WTC11 (cell line): ENCODE data around the gene KRR1. TPM values are rescaled to one million over a fixed set of nuclear protein-coding genes. Genes with fewer than 3 reads are reported as not detected.

Experiments used
- ATAC-seq: fragments of 200-7000 bp; cut with Tn5 transposase; 2 replicates; pipeline ENCODE4 v1.10.0; 2021; ENCODE audit warnings: mild to moderate bottlenecking, moderate library complexity
- CTCF ChIA-PET: fragments of 300-600 bp; sonication (Branson Sonifier 250); formaldehyde crosslinking; loops from one replicate; lab custom pipeline; 2021; ENCODE audit warnings: antibody characterized with exemption; lab: Charles Lee
- POLR2A ChIA-PET: fragments of 350-600 bp; sonication (Branson Sonifier 250); formaldehyde crosslinking; loops from one replicate; lab custom pipeline; 2021; ENCODE audit warnings: antibody characterized with exemption; lab: Charles Lee
- DNase-seq: peaks from one replicate; pipeline ENCODE4 v3.0.0; 2021; ENCODE audit warnings: low spot score
- H3K27ac Mint-ChIP-seq: 2 replicates; pipeline ENCODE4 v1.8.0; 2021; ENCODE audit warnings: mixed read lengths
- H3K27me3 Mint-ChIP-seq: 2 replicates; pipeline ENCODE4 v1.8.0; 2021; ENCODE audit warnings: low read depth, mild to moderate bottlenecking, moderate library complexity, mixed read lengths
- H3K36me3 Mint-ChIP-seq: 2 replicates; pipeline ENCODE4 v1.8.0; 2021; ENCODE audit warnings: mixed read lengths
- H3K4me1 Mint-ChIP-seq: 2 replicates; pipeline ENCODE4 v1.8.0; 2022; ENCODE audit warnings: mixed read lengths
- H3K4me3 Mint-ChIP-seq: 2 replicates; pipeline ENCODE4 v1.8.0; 2021; ENCODE audit warnings: mild to moderate bottlenecking, moderate library complexity, mixed read lengths
- H3K9me3 Mint-ChIP-seq: 2 replicates; pipeline ENCODE4 v1.8.0; 2021; ENCODE audit warnings: mixed read lengths
- ATF1 ChIP-seq: sonication (generic); formaldehyde crosslinking; IDR thresholded peaks from 2 replicates; pipeline ENCODE4 v1.8.1; 2023; ENCODE audit warnings: mild to moderate bottlenecking, moderate library complexity, missing genetic modification reagents
- ELF4 ChIP-seq: sonication (generic); formaldehyde crosslinking; IDR thresholded peaks from 2 replicates; pipeline ENCODE4 v1.8.1; 2022; ENCODE audit warnings: low read depth, mild to moderate bottlenecking, moderate library complexity, missing genetic modification reagents
- FOXJ3 ChIP-seq: sonication (generic); formaldehyde crosslinking; IDR thresholded peaks from 2 replicates; pipeline ENCODE4 v1.9.0; 2021; ENCODE audit warnings: missing genetic modification reagents, mild to moderate bottlenecking, borderline replicate concordance
- GTF2I ChIP-seq: fragments of 250-450 bp; sonication (Bioruptor Pico); conservative IDR thresholded peaks from 2 replicates; pipeline ENCODE4 v1.4.0; 2021; ENCODE audit warnings: mild to moderate bottlenecking
- HMGA2 ChIP-seq: fragments of 250-450 bp; sonication (Bioruptor Pico); IDR thresholded peaks from 2 replicates; pipeline ENCODE4 v1.4.0; 2021; ENCODE audit warnings: mild to moderate bottlenecking, moderate library complexity
- JUN ChIP-seq: sonication (generic); formaldehyde crosslinking; IDR thresholded peaks from 2 replicates; pipeline ENCODE4 v1.8.0; 2023; ENCODE audit warnings: mild to moderate bottlenecking, missing genetic modification reagents
- NFATC4 ChIP-seq: fragments of 250-450 bp; sonication (Bioruptor Pico); IDR thresholded peaks from 2 replicates; pipeline ENCODE4 v1.9.0; 2021; ENCODE audit warnings: mild to moderate bottlenecking
- NFYB ChIP-seq: sonication (generic); formaldehyde crosslinking; conservative IDR thresholded peaks from 2 replicates; pipeline ENCODE4 v1.8.0; 2022; ENCODE audit warnings: low read depth, missing genetic modification reagents
- NR3C1 ChIP-seq: sonication (generic); formaldehyde crosslinking; conservative IDR thresholded peaks from 2 replicates; pipeline ENCODE4 v1.8.1; 2023; ENCODE audit warnings: low read depth, mild to moderate bottlenecking, missing genetic modification reagents
- SOX15 ChIP-seq: fragments of 250-450 bp; sonication (Bioruptor Pico); IDR thresholded peaks from 2 replicates; pipeline ENCODE4 v1.9.0; 2021; ENCODE audit warnings: mild to moderate bottlenecking
- TEAD1 ChIP-seq: sonication (generic); formaldehyde crosslinking; IDR thresholded peaks from 2 replicates; pipeline ENCODE4 v1.8.0; 2022; ENCODE audit warnings: mild to moderate bottlenecking, missing genetic modification reagents
- ZBTB21 ChIP-seq: sonication (generic); formaldehyde crosslinking; IDR thresholded peaks from 2 replicates; pipeline ENCODE4 v1.8.1; 2023; ENCODE audit warnings: mild to moderate bottlenecking, missing genetic modification reagents, borderline replicate concordance
- ZNF396 ChIP-seq: fragments of 250-450 bp; sonication (Bioruptor Pico); IDR thresholded peaks from 2 replicates; pipeline ENCODE4 v1.8.0; 2021; ENCODE audit warnings: mild to moderate bottlenecking, moderate library complexity, borderline replicate concordance
- ZNF423 ChIP-seq: fragments of 250-450 bp; sonication (Bioruptor Pico); IDR thresholded peaks from 2 replicates; pipeline ENCODE4 v2.1.2; 2022; ENCODE audit warnings: mild to moderate bottlenecking, moderate library complexity
- total RNA-seq: library from RNA; stranded (reverse); gene quantifications from 3 replicates; pipeline ENCODE4 v1.2.3, GENCODE V29; 2021
- TF ChIP-seq, protein P1 (sequence below): sonication (generic); formaldehyde crosslinking; IDR thresholded peaks from 2 replicates; pipeline ENCODE4 v1.8.1; 2023; ENCODE audit warnings: mild to moderate bottlenecking, missing genetic modification reagents, moderate library complexity
- TF ChIP-seq, protein P2 (sequence below): sonication (generic); formaldehyde crosslinking; IDR thresholded peaks from 2 replicates; pipeline ENCODE4 v1.8.0; 2022; ENCODE audit warnings: mild to moderate bottlenecking, missing genetic modification reagents
- TF ChIP-seq, protein P3 (sequence below): sonication (generic); formaldehyde crosslinking; conservative IDR thresholded peaks from 2 replicates; pipeline ENCODE4 v1.8.1; 2023; ENCODE audit warnings: mild to moderate bottlenecking, low read depth, missing genetic modification reagents, moderate library complexity
- TF ChIP-seq, protein P4 (sequence below): sonication (generic); formaldehyde crosslinking; IDR thresholded peaks from 2 replicates; pipeline ENCODE4 v1.8.0; 2022; ENCODE audit warnings: mild to moderate bottlenecking, missing genetic modification reagents
- TF ChIP-seq, protein P5 (sequence below): sonication (generic); formaldehyde crosslinking; IDR thresholded peaks from 2 replicates; pipeline ENCODE4 v1.8.1; 2023; ENCODE audit warnings: mild to moderate bottlenecking, moderate library complexity, missing genetic modification reagents
- TF ChIP-seq, protein P6 (sequence below): fragments of 200-600 bp; IDR thresholded peaks from 2 replicates; pipeline ENCODE4 v1.8.0; 2022; ENCODE audit warnings: antibody characterized with exemption
- TF ChIP-seq, protein P7 (sequence below): sonication (generic); formaldehyde crosslinking; conservative IDR thresholded peaks from 2 replicates; pipeline ENCODE4 v1.8.1; 2022; ENCODE audit warnings: mild to moderate bottlenecking, missing genetic modification reagents

The KRR1 gene
- total RNA-seq, 1 experiment from 2014 or later: 59.6 TPM

DNA sequence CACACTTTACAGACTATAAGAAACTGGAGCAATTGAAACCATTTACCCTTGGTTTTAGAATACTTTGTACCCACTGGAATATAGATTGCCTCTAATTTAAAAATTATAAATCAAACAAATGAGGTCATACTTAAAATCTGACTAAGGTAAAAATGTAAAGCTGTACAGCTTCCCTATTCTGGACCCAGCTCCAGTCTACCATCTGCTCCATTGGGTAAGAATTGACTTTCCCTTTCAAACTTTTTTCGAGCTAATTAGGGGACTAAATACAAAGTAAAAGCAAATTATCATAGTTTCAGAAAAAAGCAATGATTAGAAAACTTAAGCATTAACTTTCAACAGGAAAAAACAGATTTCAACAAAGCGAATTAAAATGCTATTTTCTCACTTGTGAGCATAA, 4.3 kb downstream of the KRR1 start (continued):
- TF ChIP-seq, protein P1, sequence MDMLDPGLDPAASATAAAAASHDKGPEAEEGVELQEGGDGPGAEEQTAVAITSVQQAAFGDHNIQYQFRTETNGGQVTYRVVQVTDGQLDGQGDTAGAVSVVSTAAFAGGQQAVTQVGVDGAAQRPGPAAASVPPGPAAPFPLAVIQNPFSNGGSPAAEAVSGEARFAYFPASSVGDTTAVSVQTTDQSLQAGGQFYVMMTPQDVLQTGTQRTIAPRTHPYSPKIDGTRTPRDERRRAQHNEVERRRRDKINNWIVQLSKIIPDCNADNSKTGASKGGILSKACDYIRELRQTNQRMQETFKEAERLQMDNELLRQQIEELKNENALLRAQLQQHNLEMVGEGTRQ (CRISPR knock-in tag): no peak
- TF ChIP-seq SOX15 (CRISPR knock-in tag): no peak
- TF ChIP-seq, protein P2, sequence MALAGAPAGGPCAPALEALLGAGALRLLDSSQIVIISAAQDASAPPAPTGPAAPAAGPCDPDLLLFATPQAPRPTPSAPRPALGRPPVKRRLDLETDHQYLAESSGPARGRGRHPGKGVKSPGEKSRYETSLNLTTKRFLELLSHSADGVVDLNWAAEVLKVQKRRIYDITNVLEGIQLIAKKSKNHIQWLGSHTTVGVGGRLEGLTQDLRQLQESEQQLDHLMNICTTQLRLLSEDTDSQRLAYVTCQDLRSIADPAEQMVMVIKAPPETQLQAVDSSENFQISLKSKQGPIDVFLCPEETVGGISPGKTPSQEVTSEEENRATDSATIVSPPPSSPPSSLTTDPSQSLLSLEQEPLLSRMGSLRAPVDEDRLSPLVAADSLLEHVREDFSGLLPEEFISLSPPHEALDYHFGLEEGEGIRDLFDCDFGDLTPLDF: no peak

DNA sequence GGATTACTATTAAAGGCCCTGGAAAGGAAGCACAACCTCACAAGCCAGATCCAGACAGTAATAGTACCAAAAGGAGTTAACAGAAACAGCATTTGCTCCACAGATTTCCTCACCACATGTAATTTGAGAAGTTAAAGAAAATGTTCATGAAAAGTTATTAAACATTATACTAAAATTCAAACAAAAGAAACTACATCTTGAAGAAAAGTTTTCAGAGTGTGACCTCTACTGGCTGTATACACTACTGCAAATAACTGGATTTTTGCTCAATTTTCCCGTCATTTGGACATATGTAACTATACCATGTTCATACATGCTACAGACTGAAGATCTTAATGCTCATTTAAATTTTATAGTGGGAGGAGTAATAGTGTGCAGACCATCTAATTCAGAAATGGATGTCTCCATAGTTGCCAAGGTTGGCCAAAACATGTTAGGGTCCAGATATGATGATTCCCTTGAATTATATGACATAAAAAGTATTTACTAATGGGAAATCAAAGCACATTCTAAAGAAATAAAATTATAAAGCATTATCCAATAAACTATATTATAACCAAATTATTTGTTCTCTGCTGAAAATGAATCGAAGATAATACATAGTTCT, 5.6 kb downstream of the KRR1 start:
- Mint-ChIP-seq H3K27ac (no peak overlapping the region), H3K36me3 (peaks cover 26% of the 10 kb centered on the region), H3K4me1 (peaks cover 10% of the 10 kb centered on the region), H3K27me3 (no peaks in the 10 kb centered on the region), H3K9me3 (no peaks in the 10 kb centered on the region), H3K4me3 (no peak overlapping the region)
- no peak for ATAC-seq
- DNase-seq: no peak
- CTCF ChIA-PET: no interaction called here
- POLR2A ChIA-PET: no interaction called here
- TF ChIP-seq, protein P3, sequence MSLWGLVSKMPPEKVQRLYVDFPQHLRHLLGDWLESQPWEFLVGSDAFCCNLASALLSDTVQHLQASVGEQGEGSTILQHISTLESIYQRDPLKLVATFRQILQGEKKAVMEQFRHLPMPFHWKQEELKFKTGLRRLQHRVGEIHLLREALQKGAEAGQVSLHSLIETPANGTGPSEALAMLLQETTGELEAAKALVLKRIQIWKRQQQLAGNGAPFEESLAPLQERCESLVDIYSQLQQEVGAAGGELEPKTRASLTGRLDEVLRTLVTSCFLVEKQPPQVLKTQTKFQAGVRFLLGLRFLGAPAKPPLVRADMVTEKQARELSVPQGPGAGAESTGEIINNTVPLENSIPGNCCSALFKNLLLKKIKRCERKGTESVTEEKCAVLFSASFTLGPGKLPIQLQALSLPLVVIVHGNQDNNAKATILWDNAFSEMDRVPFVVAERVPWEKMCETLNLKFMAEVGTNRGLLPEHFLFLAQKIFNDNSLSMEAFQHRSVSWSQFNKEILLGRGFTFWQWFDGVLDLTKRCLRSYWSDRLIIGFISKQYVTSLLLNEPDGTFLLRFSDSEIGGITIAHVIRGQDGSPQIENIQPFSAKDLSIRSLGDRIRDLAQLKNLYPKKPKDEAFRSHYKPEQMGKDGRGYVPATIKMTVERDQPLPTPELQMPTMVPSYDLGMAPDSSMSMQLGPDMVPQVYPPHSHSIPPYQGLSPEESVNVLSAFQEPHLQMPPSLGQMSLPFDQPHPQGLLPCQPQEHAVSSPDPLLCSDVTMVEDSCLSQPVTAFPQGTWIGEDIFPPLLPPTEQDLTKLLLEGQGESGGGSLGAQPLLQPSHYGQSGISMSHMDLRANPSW (CRISPR knock-in tag): no peak
- TF ChIP-seq, protein P2: no peak
- TF ChIP-seq ZBTB21 (no peak), ZNF396 (CRISPR knock-in tag) (no peak), ZNF423 (no peak), NFYB (CRISPR knock-in tag) (no peak), NR3C1 (CRISPR knock-in tag) (no peak)
- TF ChIP-seq, protein P4, sequence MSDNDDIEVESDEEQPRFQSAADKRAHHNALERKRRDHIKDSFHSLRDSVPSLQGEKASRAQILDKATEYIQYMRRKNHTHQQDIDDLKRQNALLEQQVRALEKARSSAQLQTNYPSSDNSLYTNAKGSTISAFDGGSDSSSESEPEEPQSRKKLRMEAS (CRISPR knock-in tag): no peak
- TF ChIP-seq, protein P5, sequence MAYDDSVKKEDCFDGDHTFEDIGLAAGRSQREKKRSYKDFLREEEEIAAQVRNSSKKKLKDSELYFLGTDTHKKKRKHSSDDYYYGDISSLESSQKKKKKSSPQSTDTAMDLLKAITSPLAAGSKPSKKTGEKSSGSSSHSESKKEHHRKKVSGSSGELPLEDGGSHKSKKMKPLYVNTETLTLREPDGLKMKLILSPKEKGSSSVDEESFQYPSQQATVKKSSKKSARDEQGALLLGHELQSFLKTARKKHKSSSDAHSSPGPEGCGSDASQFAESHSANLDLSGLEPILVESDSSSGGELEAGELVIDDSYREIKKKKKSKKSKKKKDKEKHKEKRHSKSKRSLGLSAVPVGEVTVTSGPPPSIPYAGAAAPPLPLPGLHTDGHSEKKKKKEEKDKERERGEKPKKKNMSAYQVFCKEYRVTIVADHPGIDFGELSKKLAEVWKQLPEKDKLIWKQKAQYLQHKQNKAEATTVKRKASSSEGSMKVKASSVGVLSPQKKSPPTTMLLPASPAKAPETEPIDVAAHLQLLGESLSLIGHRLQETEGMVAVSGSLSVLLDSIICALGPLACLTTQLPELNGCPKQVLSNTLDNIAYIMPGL (CRISPR knock-in tag): no peak

DNA sequence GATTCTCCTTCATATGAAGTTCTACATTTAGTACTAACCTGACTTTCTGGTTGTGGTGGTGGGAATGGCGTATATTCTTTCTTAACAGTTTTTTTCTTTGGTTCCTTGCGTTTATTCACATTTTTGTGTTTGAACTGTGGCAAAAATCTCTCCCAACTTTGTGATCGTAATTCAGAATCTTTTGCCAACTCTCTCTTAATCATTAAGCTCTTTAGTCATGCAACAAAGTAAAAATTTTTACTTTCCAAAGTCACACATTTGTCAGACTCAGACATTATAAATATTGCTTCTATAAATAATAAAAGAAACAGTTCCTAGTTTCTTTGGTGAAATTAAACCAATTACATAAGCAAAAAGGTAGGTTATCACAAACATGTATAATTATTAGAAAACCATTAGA, 7.5 kb downstream of the KRR1 start:
- CTCF ChIA-PET: no interaction called here
- Mint-ChIP-seq H3K4me3 (no peak overlapping the region), H3K27me3 (no peaks in the 10 kb centered on the region), H3K4me1 (no peaks in the 10 kb centered on the region), H3K9me3 (no peaks in the 10 kb centered on the region), H3K27ac (no peak overlapping the region), H3K36me3 (peaks cover 32% of the 10 kb centered on the region)
- DNase-seq (no peak), ATAC-seq (no peak)
- POLR2A ChIA-PET: no interaction called here
- TF ChIP-seq HMGA2 (CRISPR knock-in tag): no peak
- TF ChIP-seq JUN (CRISPR knock-in tag): no peak
- TF ChIP-seq TEAD1 (CRISPR knock-in tag): no peak
- TF ChIP-seq GTF2I (CRISPR knock-in tag): no peak
- TF ChIP-seq, protein P4 (CRISPR knock-in tag): no peak
- TF ChIP-seq ELF4: no peak
- TF ChIP-seq ATF1 (CRISPR knock-in tag): no peak
- no peak for TF ChIP-seq ZBTB21
- TF ChIP-seq, protein P6, sequence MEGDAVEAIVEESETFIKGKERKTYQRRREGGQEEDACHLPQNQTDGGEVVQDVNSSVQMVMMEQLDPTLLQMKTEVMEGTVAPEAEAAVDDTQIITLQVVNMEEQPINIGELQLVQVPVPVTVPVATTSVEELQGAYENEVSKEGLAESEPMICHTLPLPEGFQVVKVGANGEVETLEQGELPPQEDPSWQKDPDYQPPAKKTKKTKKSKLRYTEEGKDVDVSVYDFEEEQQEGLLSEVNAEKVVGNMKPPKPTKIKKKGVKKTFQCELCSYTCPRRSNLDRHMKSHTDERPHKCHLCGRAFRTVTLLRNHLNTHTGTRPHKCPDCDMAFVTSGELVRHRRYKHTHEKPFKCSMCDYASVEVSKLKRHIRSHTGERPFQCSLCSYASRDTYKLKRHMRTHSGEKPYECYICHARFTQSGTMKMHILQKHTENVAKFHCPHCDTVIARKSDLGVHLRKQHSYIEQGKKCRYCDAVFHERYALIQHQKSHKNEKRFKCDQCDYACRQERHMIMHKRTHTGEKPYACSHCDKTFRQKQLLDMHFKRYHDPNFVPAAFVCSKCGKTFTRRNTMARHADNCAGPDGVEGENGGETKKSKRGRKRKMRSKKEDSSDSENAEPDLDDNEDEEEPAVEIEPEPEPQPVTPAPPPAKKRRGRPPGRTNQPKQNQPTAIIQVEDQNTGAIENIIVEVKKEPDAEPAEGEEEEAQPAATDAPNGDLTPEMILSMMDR: no peak
- no peak for TF ChIP-seq NFATC4 (CRISPR knock-in tag)
- TF ChIP-seq FOXJ3 (CRISPR knock-in tag): no peak
- TF ChIP-seq, protein P7, sequence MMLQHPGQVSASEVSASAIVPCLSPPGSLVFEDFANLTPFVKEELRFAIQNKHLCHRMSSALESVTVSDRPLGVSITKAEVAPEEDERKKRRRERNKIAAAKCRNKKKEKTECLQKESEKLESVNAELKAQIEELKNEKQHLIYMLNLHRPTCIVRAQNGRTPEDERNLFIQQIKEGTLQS (CRISPR knock-in tag): no peak
